H1 (cell line): Measurements from ENCODE around the gene AMOTL2. TPM values are rescaled to one million over a fixed set of nuclear protein-coding genes. Genes with fewer than 3 reads are reported as not detected.

Experiments used
- ASH2L ChIP-seq: fragments of 200-600, 300-600 bp; sonication (generic); IDR thresholded peaks from one replicate; pipeline ENCODE4 v1.7.1; 2017; ENCODE audit warnings: low read length
- CHD2 ChIP-seq: IDR thresholded peaks from 2 replicates; pipeline ENCODE4 v1.6.1; 2012; ENCODE audit warnings: low read length, improper control_type of control experiment
- CREB1 ChIP-seq: IDR thresholded peaks from 2 replicates; pipeline ENCODE4 v1.6.1; 2012; ENCODE audit warnings: inconsistent platforms
- CTBP2 ChIP-seq: IDR thresholded peaks from 2 replicates; pipeline ENCODE4 v1.7.0; 2011; ENCODE audit warnings: borderline replicate concordance, mild to moderate bottlenecking, moderate library complexity, mixed read lengths, low read length; ENCODE audit not compliant: insufficient read depth, insufficient read length
- E2F6 ChIP-seq: IDR thresholded peaks from 2 replicates; pipeline ENCODE4 v1.6.1; 2012; ENCODE audit warnings: inconsistent platforms
- EZH2 ChIP-seq: fragments of 200-600 bp; sonication (generic); IDR thresholded peaks from 2 replicates; pipeline ENCODE4 v1.7.1; 2012; ENCODE audit warnings: low read depth, mild to moderate bottlenecking, moderate library complexity, low read length, inconsistent platforms; ENCODE audit not compliant: severe bottlenecking
- HDAC2 ChIP-seq, 2 experiments: fragments of 300-600 bp in 1 of 2; sonication (generic) in 1 of 2; IDR thresholded peaks; 2 replicates each; pipeline ENCODE4 v1.6.1; 2011 to 2012; ENCODE audit warnings: low read depth in 2 of 2, low read length in 2 of 2, mild to moderate bottlenecking in 2 of 2, moderate library complexity in 2 of 2, borderline replicate concordance in 1 of 2, inconsistent platforms in 1 of 2
- HDAC6 ChIP-seq: IDR thresholded peaks from one replicate; pipeline ENCODE4 v1.7.1; 2012; ENCODE audit warnings: low read depth, mild to moderate bottlenecking, inconsistent platforms, low read length, moderate library complexity
- KDM1A ChIP-seq: fragments of 200-600, 300-600 bp; sonication (generic); IDR thresholded peaks from 2 replicates; pipeline ENCODE4 v1.7.1; 2016; ENCODE audit warnings: mild to moderate bottlenecking, low read length, borderline replicate concordance
- KDM5A ChIP-seq: fragments of 200-600 bp; IDR thresholded peaks from 2 replicates; pipeline ENCODE4 v1.7.1; 2012; ENCODE audit warnings: mild to moderate bottlenecking, low read length, inconsistent platforms, mixed read lengths
- MAX ChIP-seq: IDR thresholded peaks from 2 replicates; pipeline ENCODE4 v1.6.1; 2012; ENCODE audit warnings: inconsistent platforms
- POLR2A ChIP-seq, 2 experiments: IDR thresholded peaks; 1 replicate in 1 of 2; 2 replicates in 1 of 2; pipeline ENCODE4 v1.6.1; 2011; ENCODE audit warnings: low read depth in 2 of 2, low read length in 2 of 2, mild to moderate bottlenecking in 2 of 2; ENCODE audit errors: control extremely low read depth in 1 of 2
- POLR2AphosphoS5 ChIP-seq: IDR thresholded peaks from 2 replicates; pipeline ENCODE4 v1.6.1; 2011; ENCODE audit warnings: low read depth, low read length
- RAD21 ChIP-seq, 2 experiments: IDR thresholded peaks in 1 of 2; conservative IDR thresholded peaks in 1 of 2; 2 replicates each; pipeline ENCODE4 v1.6.1; 2011; ENCODE audit warnings: low read depth in 2 of 2, low read length in 2 of 2, improper control_type of control experiment in 1 of 2, inconsistent platforms in 1 of 2, mild to moderate bottlenecking in 1 of 2, moderate library complexity in 1 of 2
- RFX5 ChIP-seq: IDR thresholded peaks from 2 replicates; pipeline ENCODE4 v1.6.1; 2011; ENCODE audit warnings: low read depth, low read length, improper control_type of control experiment, borderline replicate concordance
- RXRA ChIP-seq: IDR thresholded peaks from 2 replicates; pipeline ENCODE4 v1.6.1; 2011; ENCODE audit warnings: low read depth, mild to moderate bottlenecking, low read length, moderate library complexity; ENCODE audit not compliant: insufficient read depth
- SIN3A ChIP-seq, 2 experiments: IDR thresholded peaks in 1 of 2; conservative IDR thresholded peaks in 1 of 2; 2 replicates each; pipeline ENCODE4 v1.6.1; 2011 to 2012; ENCODE audit warnings: low read length in 2 of 2, improper control_type of control experiment in 1 of 2, low read depth in 1 of 2, mild to moderate bottlenecking in 1 of 2
- SP2 ChIP-seq: IDR thresholded peaks from 2 replicates; pipeline ENCODE4 v1.6.1; 2012; ENCODE audit warnings: mild to moderate bottlenecking, low read length, inconsistent platforms
- SP4 ChIP-seq: IDR thresholded peaks from 2 replicates; pipeline ENCODE4 v1.6.1; 2012; ENCODE audit warnings: low read length, inconsistent platforms
- SRF ChIP-seq: IDR thresholded peaks from 2 replicates; pipeline ENCODE4 v1.6.1; 2011; ENCODE audit warnings: mild to moderate bottlenecking, low read depth, low read length, moderate library complexity
- TAF1 ChIP-seq: IDR thresholded peaks from 2 replicates; pipeline ENCODE4 v1.6.1; 2011; ENCODE audit warnings: mild to moderate bottlenecking, low read depth, low read length
- TCF12 ChIP-seq: IDR thresholded peaks from 2 replicates; pipeline ENCODE4 v1.6.1; 2011; ENCODE audit warnings: low read depth, mild to moderate bottlenecking, low read length
- YY1 ChIP-seq: IDR thresholded peaks from 2 replicates; pipeline ENCODE4 v1.6.1; 2011; ENCODE audit warnings: low read depth, mild to moderate bottlenecking, low read length
- polyA plus RNA-seq, 7 experiments: library from polyadenylated mRNA; depleted of rRNA in 3 of 7; stranded (reverse) in 5 of 7; unstranded in 2 of 7; fragments of >200 nt in 5 of 7; fragments of 200-250 nt in 2 of 7; gene quantifications; 1 replicate in 5 of 7; 2 replicates in 1 of 7; 4 replicates in 1 of 7; pipeline versions ENCODE4 v1.2.1 to v1.2.3, GENCODE V29; 2011 to 2013; ENCODE audit warnings: missing spikeins in 2 of 7, mixed read lengths in 2 of 7
- total RNA-seq: library from RNA; stranded (reverse); fragmentation: NEBNext Ultra II Directional; extraction: Animal tissue kit (Norgen Biotek cat#: 25700); gene quantifications from 2 replicates; pipeline ENCODE4 v1.2.1, GENCODE V29; 2021

Gene AMOTL2
- total and polyA plus RNA-seq, 2 of the 8 experiments (the other 6 are each of a cell fraction or from before 2014, with no cell fraction given): 19.0 to 63.7 TPM

- TF ChIP-seq HDAC2 (IDR thresholded peaks at IDR 0.05; ENCODE audit: borderline replicate concordance in 1 of 2, low read depth in 2 of 2, low read length in 2 of 2) (no peak), MAX (0 out of 2 replicates have a peak, but pooled peaks have one; percentile 37), TAF1 (peak; percentile 92), TCF12 (no peak), KDM1A (no peak), POLR2AphosphoS5 (peak; percentile 88), E2F6 (peak; percentile 29), SRF (no peak), RAD21 (IDR thresholded peaks at IDR 0.05 in 1 of 2, conservative IDR thresholded peaks at IDR 0.05 in 1 of 2; ENCODE audit: low read depth in 2 of 2, low read length in 2 of 2) (peak; percentile 19 to 46; a peak in 3 of 4 replicates), KDM5A (no peak), EZH2 (no peak), CREB1 (peak; percentile 72; the same call in 1 of the 2 replicates), SIN3A (conservative IDR thresholded peaks at IDR 0.05 in 1 of 2, IDR thresholded peaks at IDR 0.05 in 1 of 2; ENCODE audit: low read depth in 1 of 2, low read length in 2 of 2) (no peak), ASH2L (peak; percentile 85), HDAC6 (no peak), CHD2 (no peak), RXRA (no peak), POLR2A (IDR thresholded peaks at IDR 0.05; ENCODE audit: control extremely low read depth in 1 of 2, low read depth in 2 of 2, low read length in 2 of 2) (peak; percentile 88 to 93), SP4 (no peak), RFX5 (no peak), YY1 (peak; percentile 16; the same call in 1 of the 2 replicates), CTBP2 (no peak), SP2 (no peak)
Measured at GRCh38 chr3:134312873-134313846, 61.1 kb downstream of the AMOTL2 start (continued).
